Stimulated activated CD4-positive, alpha-beta T cell treated with anti-CD3 and anti-CD28 coated beads, Interleukin-2, amount 100 ng/mL, for 4 hours (primary cell): Measurements from ENCODE around the gene DAB1.

Experiments used
- DNase-seq: peaks from one replicate; pipeline ENCODE4 v3.0.0-alpha.2; 2020; ENCODE audit warnings: low read depth

The DAB1 gene

GRCh38 chr1:57218487-57219079, 205.3 kb downstream of the DAB1 start:
- no peak for DNase-seq

- DNase-seq, result no peak
These were observed 206.0 kb downstream of the DAB1 start for GRCh38 chr1:57217905-57218304.

GRCh38 chr1:57214951-57215575, 208.8 kb downstream of the DAB1 start:
- DNase-seq, result no peak

GRCh38 chr1:57210881-57211280, 213.0 kb downstream of the DAB1 start:
- DNase-seq, result no peak

- no peak for DNase-seq
These were observed 214.4 kb downstream of the DAB1 start for GRCh38 chr1:57209495-57209894.

GRCh38 chr1:57208741-57209302, 215.0 kb downstream of the DAB1 start:
- DNase-seq, result no peak

GRCh38 chr1:57206038-57206437, 217.8 kb downstream of the DAB1 start:
- DNase-seq, result no peak

GRCh38 chr1:57204942-57205787, 218.7 kb downstream of the DAB1 start:
- DNase-seq, result no peak

- no peak for DNase-seq
These were observed 219.8 kb downstream of the DAB1 start for GRCh38 chr1:57204091-57204490.

GRCh38 chr1:57202241-57202640, 221.6 kb downstream of the DAB1 start:
- DNase-seq, result no peak

- no peak for DNase-seq
These were observed 224.9 kb downstream of the DAB1 start for GRCh38 chr1:57198912-57199311.

GRCh38 chr1:57195436-57195941, 228.4 kb downstream of the DAB1 start:
- no peak for DNase-seq

GRCh38 chr1:57192222-57192621, 231.6 kb downstream of the DAB1 start:
- no peak for DNase-seq

GRCh38 chr1:57190898-57191297, 233.0 kb downstream of the DAB1 start:
- no peak for DNase-seq

GRCh38 chr1:57188168-57188567, 235.7 kb downstream of the DAB1 start:
- no peak for DNase-seq

GRCh38 chr1:57186455-57186854, 237.4 kb downstream of the DAB1 start:
- DNase-seq, result no peak

GRCh38 chr1:57179001-57179400, 244.9 kb downstream of the DAB1 start:
- DNase-seq, result no peak

GRCh38 chr1:57175506-57175905, 248.4 kb downstream of the DAB1 start:
- DNase-seq, result no peak

GRCh38 chr1:57172040-57172439, 251.8 kb downstream of the DAB1 start:
- DNase-seq, result no peak

GRCh38 chr1:57167997-57168396, 255.9 kb downstream of the DAB1 start:
- no peak for DNase-seq

- DNase-seq, result no peak
These were observed 258.3 kb downstream of the DAB1 start for GRCh38 chr1:57165546-57165945.

- DNase-seq, result no peak
These were observed 259.3 kb downstream of the DAB1 start for GRCh38 chr1:57164584-57164983.

- DNase-seq, result no peak
These were observed 260.1 kb downstream of the DAB1 start for GRCh38 chr1:57163789-57164188.
